ENCODE measurements around the gene CAP1. TPM values are rescaled to one million over a fixed set of nuclear protein-coding genes. Genes with fewer than 3 reads are reported as not detected.
A peak's percentile ranks its signal among the peaks of the same experiment; 100 is the strongest.

Gene CAP1
- total and polyA plus RNA-seq, 9 of the 15 experiments (the other 6 are each of a cell fraction or from before 2014, with no cell fraction given), result 230 to 658 (median 281) TPM

DNA sequence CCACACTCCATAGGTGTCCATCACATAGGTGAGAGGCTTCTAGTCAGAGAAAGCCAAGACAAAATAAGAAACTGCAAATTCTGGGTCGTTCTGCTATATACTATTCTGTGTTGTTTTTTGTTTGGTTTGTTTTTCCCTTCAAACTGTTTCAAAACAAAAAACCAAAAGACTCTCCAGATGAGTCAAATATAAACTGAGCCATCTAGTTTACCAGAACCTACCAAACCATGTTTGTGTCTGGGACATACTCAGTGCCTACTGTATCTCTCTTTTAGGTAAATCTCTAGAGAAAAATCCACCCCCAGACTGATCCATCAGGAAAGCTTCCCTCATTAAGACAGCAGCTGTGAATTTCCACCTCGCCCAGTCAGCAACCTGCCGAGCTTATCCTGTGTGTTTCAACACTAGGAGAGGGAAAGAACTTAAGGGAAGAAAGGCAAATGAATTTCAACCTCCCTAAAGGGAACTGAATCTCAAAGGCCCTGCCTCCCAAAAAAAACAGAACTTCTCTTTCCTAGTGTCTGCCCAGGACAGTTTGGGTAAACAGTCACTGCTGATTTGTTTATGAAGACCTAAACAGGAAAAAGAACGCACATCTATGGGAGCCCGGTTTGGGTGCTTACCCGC, 39.4 kb downstream of the CAP1 start:
- ChIA-PET CTCF (ENCODE audit: low intra/inter-chr PET ratio) (interaction anchor here (0.5 kb wide), 1 partner anchor 361 kb away, joined by 3 read pairs; no protein-coding TSS in a partner anchor), POLR2A (interaction anchor here (1.0 kb wide), 1 partner anchor 226 kb away, joined by 4 read pairs; no protein-coding TSS in a partner anchor)
- Histone ChIP-seq H3K27me3 (ENCODE audit: control insufficient read depth in 2 of 2, insufficient read depth in 2 of 2, low read length in 2 of 2) (no peaks in the 10 kb centered on the region), H3K79me2 (ENCODE audit: control insufficient read depth, insufficient read depth, low read length) (no peaks in the 10 kb centered on the region), H3K4me1 (replicated peaks in 1 of 2; ENCODE audit: control insufficient read depth in 2 of 2, insufficient read depth in 2 of 2, low read length in 2 of 2) (peaks cover 0 to 13% of the 10 kb centered on the region in 2 experiments; a peak in 3 of 5 replicates), H3K9ac (ENCODE audit: insufficient read depth in 1 of 2, low read depth in 2 of 2, low read length in 2 of 2) (no peak overlapping the region), H2AFZ (ENCODE audit: low read depth, low read length) (no peak overlapping the region), H3K27ac (ENCODE audit: extremely low read depth, low read depth, low read length) (no peak overlapping the region), H4K20me1 (replicated peaks; ENCODE audit: control insufficient read depth, insufficient read depth, low read length) (no peaks in the 10 kb centered on the region), H3K4me2 (ENCODE audit: insufficient read depth, low read length) (no peak overlapping the region), H3K9me1 (ENCODE audit: control insufficient read depth, insufficient read depth, low read length) (no peaks in the 10 kb centered on the region), H3K4me3 (no peak overlapping the region), H3K36me3 (ENCODE audit: control insufficient read depth, insufficient read depth, low read length) (peaks cover 67% of the 10 kb centered on the region), H3K9me3 (replicated peaks; ENCODE audit: control insufficient read depth, insufficient read depth, low read depth, low read length) (no peaks in the 10 kb centered on the region)
- FAIRE-seq (no peak), ATAC-seq (no peak), DNase-seq (ENCODE audit: extremely low read depth in 1 of 4, low spot score in 3 of 4) (no peak)
- WGBS (ENCODE audit: insufficient coverage, low coverage, missing lambda C conversion rate), result 90% methylated on average over 6 of the region's 6 CpGs
- intact Hi-C loops (cut with micrococcal nuclease), result loop anchor here (2.0 to 5.0 kb wide), 3 partner anchors 62 to 322 kb away; no protein-coding TSS in a partner anchor
- in situ Hi-C loops (cut with MboI), result loop anchor here (5.0 kb wide), 1 partner anchor 327 kb away; no protein-coding TSS in a partner anchor
- TF ChIP-seq SRSF9 (IDR thresholded peaks at IDR 0.05; ENCODE audit: borderline replicate concordance, low read depth, low read length) (no peak), EP300 (IDR thresholded peaks at IDR 0.05; ENCODE audit: low read length) (no peak)
- no TSS peak for BruUV-seq (replicated peaks)

DNA sequence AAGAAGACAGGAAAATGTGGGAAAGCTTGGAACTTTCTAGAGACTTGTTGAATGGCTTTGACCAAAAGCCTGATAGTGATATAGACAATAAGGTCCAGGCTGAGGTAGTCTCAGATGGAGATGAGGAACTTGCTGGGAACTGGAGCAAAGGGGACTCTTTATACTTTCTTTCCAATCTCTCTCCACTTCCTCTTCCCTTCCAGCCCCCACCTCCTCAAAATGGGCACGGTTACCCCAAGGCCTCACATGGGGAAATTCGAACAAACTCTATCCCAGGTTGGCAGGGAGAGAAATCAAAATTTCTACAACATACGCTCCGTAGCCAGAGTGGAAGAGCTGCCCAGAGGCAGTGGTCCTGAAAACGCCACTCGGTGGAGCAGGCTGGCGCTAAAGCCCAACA, 41.3 kb downstream of the CAP1 start:
- Histone ChIP-seq H3K4me3 (no peak overlapping the region), H3K9me3 (replicated peaks; ENCODE audit: control insufficient read depth, insufficient read depth, low read depth, low read length) (no peaks in the 10 kb centered on the region), H2AFZ (ENCODE audit: low read depth, low read length) (no peak overlapping the region), H4K20me1 (replicated peaks; ENCODE audit: control insufficient read depth, insufficient read depth, low read length) (no peaks in the 10 kb centered on the region), H3K4me1 (replicated peaks in 1 of 2; ENCODE audit: control insufficient read depth in 2 of 2, insufficient read depth in 2 of 2, low read length in 2 of 2) (peaks cover 0 to 3% of the 10 kb centered on the region in 2 experiments; a peak in 3 of 5 replicates), H3K79me2 (ENCODE audit: control insufficient read depth, insufficient read depth, low read length) (no peaks in the 10 kb centered on the region), H3K27me3 (ENCODE audit: control insufficient read depth in 2 of 2, insufficient read depth in 2 of 2, low read length in 2 of 2) (no peaks in the 10 kb centered on the region), H3K36me3 (ENCODE audit: control insufficient read depth, insufficient read depth, low read length) (peaks cover 68% of the 10 kb centered on the region), H3K9me1 (ENCODE audit: control insufficient read depth, insufficient read depth, low read length) (no peaks in the 10 kb centered on the region), H3K9ac (ENCODE audit: insufficient read depth in 1 of 2, low read depth in 2 of 2, low read length in 2 of 2) (no peak overlapping the region), H3K27ac (ENCODE audit: extremely low read depth, low read depth, low read length) (no peak overlapping the region), H3K4me2 (ENCODE audit: insufficient read depth, low read length) (no peak overlapping the region)
- ATAC-seq (no peak), DNase-seq (ENCODE audit: extremely low read depth in 1 of 4, low spot score in 3 of 4) (no peak), FAIRE-seq (no peak)
- intact Hi-C loops (cut with micrococcal nuclease), result loop anchor here (5.0 kb wide), 2 partner anchors 60 to 320 kb away; no protein-coding TSS in a partner anchor
- no TSS peak for BruUV-seq (replicated peaks)
- ChIA-PET POLR2A (interaction anchor here (0.6 to 1.2 kb wide), 4 partner anchors 9 to 1037 kb away, joined by 3 to 8 read pairs (median 4); no protein-coding TSS in a partner anchor), CTCF (ENCODE audit: low intra/inter-chr PET ratio) (interaction anchor here (0.7 kb wide), 1 partner anchor 108 kb away, joined by 5 read pairs; no protein-coding TSS in a partner anchor)
- in situ Hi-C loops (cut with MboI), result loop anchor here (5.0 kb wide), 1 partner anchor 325 kb away; no protein-coding TSS in a partner anchor
- 62% methylated on average over 7 of the region's 7 CpGs for WGBS (ENCODE audit: insufficient coverage, low coverage, missing lambda C conversion rate)
- TF ChIP-seq SPI1 (IDR thresholded peaks at IDR 0.05; ENCODE audit: borderline replicate concordance, low read depth, low read length) (peak; percentile 43; the same call in 1 of the 2 replicates), HLTF (IDR thresholded peaks at IDR 0.05) (no peak), MECOM (CRISPR knock-in tag; IDR thresholded peaks at IDR 0.05) (no peak), TEAD1 (CRISPR knock-in tag; IDR thresholded peaks at IDR 0.05) (no peak), ZNF239 (CRISPR knock-in tag; IDR thresholded peaks at IDR 0.05) (no peak)
- TF ChIP-seq, protein P1, sequence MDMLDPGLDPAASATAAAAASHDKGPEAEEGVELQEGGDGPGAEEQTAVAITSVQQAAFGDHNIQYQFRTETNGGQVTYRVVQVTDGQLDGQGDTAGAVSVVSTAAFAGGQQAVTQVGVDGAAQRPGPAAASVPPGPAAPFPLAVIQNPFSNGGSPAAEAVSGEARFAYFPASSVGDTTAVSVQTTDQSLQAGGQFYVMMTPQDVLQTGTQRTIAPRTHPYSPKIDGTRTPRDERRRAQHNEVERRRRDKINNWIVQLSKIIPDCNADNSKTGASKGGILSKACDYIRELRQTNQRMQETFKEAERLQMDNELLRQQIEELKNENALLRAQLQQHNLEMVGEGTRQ (CRISPR knock-in tag; IDR thresholded peaks at IDR 0.05), result no peak
